Measurements from ENCODE around the gene DTX1.

DTX1 gene

GRCh38 chr12:113059071-113059595 is 2.6 kb downstream of the DTX1 start (continued):
- no peak for TF ChIP-seq ZNF302 (tag by site-specific recombination; IDR thresholded peaks at IDR 0.05; ENCODE audit: low read depth)
- TF ChIP-seq ZNF658 (tag by site-specific recombination; IDR thresholded peaks at IDR 0.05), result 0 out of 2 replicates have a peak, but pooled peaks have one; percentile 40
- TF ChIP-seq GLIS2 (tag by site-specific recombination; IDR thresholded peaks at IDR 0.05), result 0 out of 2 replicates have a peak, but pooled peaks have one; percentile 21
- TF ChIP-seq ZNF639 (tag by site-specific recombination; IDR thresholded peaks at IDR 0.05), result no peak
- no peak for TF ChIP-seq ZNF837 (tag by site-specific recombination; IDR thresholded peaks at IDR 0.05)
- TF ChIP-seq ZNF510 (tag by site-specific recombination; IDR thresholded peaks at IDR 0.05; ENCODE audit: insufficient replicate concordance), result no peak

GRCh38 chr12:113060336-113060960 is 3.9 kb downstream of the DTX1 start:
- H3K27ac ChIP-seq (ENCODE audit: extremely low read depth, low read depth, low read length), result no peak overlapping the region
- CTCF ChIA-PET, result interaction anchor here (8.6 kb wide), 1 partner anchor 12 kb away, joined by 46 read pairs; no protein-coding TSS in a partner anchor
- POLR2A ChIA-PET, result no interaction called here
- TF ChIP-seq ZNF623 (tag by site-specific recombination; IDR thresholded peaks at IDR 0.05), result peak; percentile 91
- TF ChIP-seq MEIS1 (CRISPR knock-in tag; IDR thresholded peaks at IDR 0.05; ENCODE audit: borderline replicate concordance), result no peak
- TF ChIP-seq ZFP37 (tag by site-specific recombination; IDR thresholded peaks at IDR 0.05), result no peak
- H3K4me3 ChIP-seq (ENCODE audit: low read depth, low read length), result no peak overlapping the region
- no peaks in the 10 kb centered on the region for H3K9me3 ChIP-seq (ENCODE audit: control insufficient read depth, insufficient read depth, low read depth, low read length)
- no peaks in the 10 kb centered on the region for H3K4me1 ChIP-seq (ENCODE audit: control insufficient read depth, insufficient read depth, low read length)
- H3K36me3 ChIP-seq (ENCODE audit: control insufficient read depth in 2 of 2, insufficient read depth in 1 of 2, low read length in 2 of 2), result no peaks in the 10 kb centered on the region

- no peak overlapping the region for H3K27ac ChIP-seq (ENCODE audit: extremely low read depth, low read depth, low read length)
- no peak for TF ChIP-seq ZSCAN18 (tag by site-specific recombination; IDR thresholded peaks at IDR 0.05)
- no peak for TF ChIP-seq ZXDB (tag by site-specific recombination; IDR thresholded peaks at IDR 0.05)
- ChIA-PET CTCF (interaction anchor here (8.6 kb wide), 1 partner anchor 12 kb away, joined by 46 read pairs; no protein-coding TSS in a partner anchor), POLR2A (no interaction called here)
- no peak overlapping the region for H3K4me3 ChIP-seq (ENCODE audit: low read depth, low read length)
- no peaks in the 10 kb centered on the region for H3K9me3 ChIP-seq (ENCODE audit: control insufficient read depth, insufficient read depth, low read depth, low read length)
- no peaks in the 10 kb centered on the region for H3K4me1 ChIP-seq (ENCODE audit: control insufficient read depth, insufficient read depth, low read length)
- H3K36me3 ChIP-seq (ENCODE audit: control insufficient read depth in 2 of 2, insufficient read depth in 1 of 2, low read length in 2 of 2), result no peaks in the 10 kb centered on the region
Measured at GRCh38 chr12:113061061-113061694, 4.6 kb downstream of the DTX1 start.

- no peaks in the 10 kb centered on the region for H3K9me3 ChIP-seq (ENCODE audit: control insufficient read depth, insufficient read depth, low read depth, low read length)
- ChIA-PET CTCF (interaction anchor here (0.5 to 8.6 kb wide), 3 partner anchors 14 to 36 kb away, joined by 3 to 46 read pairs (median 4); no protein-coding TSS in a partner anchor), POLR2A (no interaction called here)
- no peak overlapping the region for H3K27ac ChIP-seq (ENCODE audit: extremely low read depth, low read depth, low read length)
- H3K4me3 ChIP-seq (ENCODE audit: low read depth, low read length), result no peak overlapping the region
- H3K36me3 ChIP-seq (ENCODE audit: control insufficient read depth in 2 of 2, insufficient read depth in 1 of 2, low read length in 2 of 2), result no peaks in the 10 kb centered on the region
- H3K4me1 ChIP-seq (ENCODE audit: control insufficient read depth, insufficient read depth, low read length), result no peaks in the 10 kb centered on the region
- TF ChIP-seq ZNF48 (tag by site-specific recombination; IDR thresholded peaks at IDR 0.05) (no peak), ZBTB20 (tag by site-specific recombination; IDR thresholded peaks at IDR 0.05) (no peak), ZNF426 (tag by site-specific recombination; IDR thresholded peaks at IDR 0.05) (no peak), ZNF24 (tag by site-specific recombination; IDR thresholded peaks at IDR 0.05) (no peak), AEBP2 (tag by site-specific recombination; IDR thresholded peaks at IDR 0.05; ENCODE audit: borderline replicate concordance) (no peak), ZNF621 (tag by site-specific recombination; IDR thresholded peaks at IDR 0.05) (no peak), KLF9 (tag by site-specific recombination; IDR thresholded peaks at IDR 0.05; ENCODE audit: low read depth) (no peak), ZNF544 (tag by site-specific recombination; IDR thresholded peaks at IDR 0.05) (no peak), ZNF202 (tag by site-specific recombination; IDR thresholded peaks at IDR 0.05; ENCODE audit: borderline replicate concordance) (no peak), ZNF423 (tag by site-specific recombination; IDR thresholded peaks at IDR 0.05) (no peak), ZNF600 (tag by site-specific recombination; IDR thresholded peaks at IDR 0.05) (0 out of 2 replicates have a peak, but pooled peaks have one; percentile 12), TCF7L2 (IDR thresholded peaks at IDR 0.05; ENCODE audit: borderline replicate concordance, low read depth, low read length) (peak; percentile 36; the same call in 1 of the 2 replicates), OVOL3 (tag by site-specific recombination; IDR thresholded peaks at IDR 0.05) (no peak)
Measured at GRCh38 chr12:113062502-113063395, 6.2 kb downstream of the DTX1 start.

Data from HEK293 (cell line).